ENCODE results near the gene GHITM.
A peak's percentile ranks its signal among the peaks of the same experiment; 100 is the strongest.
"Not testable (repeated sequence)": the region's sequence is repeated elsewhere in the genome, so short reads cannot be mapped to it uniquely, and the experiment has no call there.

Gene GHITM

DNA sequence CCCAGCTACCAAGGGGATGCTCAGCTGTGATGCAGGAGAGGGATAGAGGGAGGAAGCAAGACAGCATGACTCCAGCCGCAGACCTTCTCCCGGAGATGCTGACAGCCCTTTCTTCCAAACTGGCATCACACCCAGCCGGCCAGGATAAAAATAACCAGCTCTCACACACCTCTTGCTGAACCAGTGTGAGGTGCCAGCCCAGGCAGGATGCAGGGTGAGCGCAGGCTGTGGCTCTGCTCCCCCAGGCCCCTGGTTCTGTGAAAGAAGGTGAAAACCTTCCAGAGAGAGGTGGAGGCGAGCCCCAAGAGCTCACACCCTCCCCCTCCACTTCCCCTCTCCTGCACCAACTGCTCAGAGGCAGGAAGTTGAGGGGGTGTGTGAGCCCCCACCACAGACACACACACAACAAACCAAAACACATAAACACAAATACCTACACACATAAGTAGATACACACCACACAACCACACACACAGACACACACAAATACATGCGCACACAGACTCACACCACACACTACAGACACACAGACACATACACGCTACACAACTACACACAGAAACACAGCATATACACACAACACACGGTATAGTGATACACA lies 38.3 kb downstream of the GHITM start:
- DNase-seq = no peak

DNA sequence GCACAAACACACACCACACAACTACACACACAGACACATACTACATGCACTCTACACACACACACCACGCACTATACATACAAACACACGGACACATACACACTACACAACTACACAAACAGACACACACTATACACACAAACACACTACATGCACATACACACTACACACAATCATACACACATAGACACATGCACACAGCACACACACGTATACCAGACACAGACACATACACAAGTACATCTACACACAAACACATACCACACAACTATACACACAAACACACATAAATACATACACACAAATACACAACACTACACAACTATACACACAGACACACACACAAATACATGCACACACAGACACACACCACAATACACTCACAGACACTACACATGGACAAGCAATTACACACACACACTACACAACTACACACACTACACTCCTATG lies 38.9 kb downstream of the GHITM start:
- no peak for DNase-seq

DNA sequence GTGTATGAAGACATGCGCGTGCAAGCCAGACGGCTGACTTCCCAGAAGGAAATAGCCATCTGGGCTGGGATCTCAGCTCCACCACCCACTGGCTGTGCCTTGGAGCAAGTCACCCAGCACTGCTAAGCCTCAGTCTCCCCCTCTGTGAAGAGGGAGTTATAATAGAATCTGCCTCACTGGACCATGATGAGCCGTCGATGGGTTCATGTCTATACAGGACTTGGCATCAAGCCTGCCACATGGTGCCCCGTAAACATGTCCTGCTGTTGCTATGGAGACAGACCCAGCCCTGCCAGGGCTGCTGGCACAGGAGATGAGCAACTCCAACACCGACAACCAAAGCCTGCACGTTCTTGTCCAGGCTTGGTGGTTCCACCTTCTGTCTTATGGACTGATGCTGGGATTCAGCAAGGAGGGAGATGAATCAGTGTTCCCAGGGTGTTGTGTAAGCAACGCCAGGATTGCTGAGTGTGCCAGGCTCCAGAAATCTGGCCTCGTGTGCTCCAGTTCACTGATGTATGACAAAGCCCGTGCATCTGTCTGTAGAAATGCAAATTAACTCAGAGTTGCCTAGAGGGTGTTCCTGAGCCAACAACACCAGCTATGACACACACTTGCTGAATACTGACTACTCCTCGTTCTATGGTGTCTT lies 39.9 kb downstream of the GHITM start:
- DNase-seq = no peak

DNA sequence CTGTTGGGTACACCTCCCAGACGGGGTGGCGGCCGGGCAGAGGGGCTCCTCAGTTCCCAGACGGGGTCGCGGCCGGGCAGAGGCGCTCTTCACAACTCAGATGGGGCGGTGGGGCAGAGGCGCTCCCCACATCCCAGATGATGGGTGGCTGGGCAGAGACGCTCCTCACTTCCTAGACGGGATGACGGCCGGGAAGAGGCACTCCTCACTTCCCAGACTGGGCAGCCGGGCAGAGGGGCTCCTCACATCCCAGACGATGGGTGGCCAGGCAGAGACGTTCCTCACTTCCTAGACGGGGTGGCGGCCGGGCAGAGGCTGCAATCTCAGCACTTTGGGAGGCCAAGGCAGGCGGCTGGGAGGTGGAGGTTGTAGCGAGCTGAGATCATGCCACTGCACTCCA lies 41.1 kb downstream of the GHITM start:
- DNase-seq = not testable (repeated sequence)

DNA sequence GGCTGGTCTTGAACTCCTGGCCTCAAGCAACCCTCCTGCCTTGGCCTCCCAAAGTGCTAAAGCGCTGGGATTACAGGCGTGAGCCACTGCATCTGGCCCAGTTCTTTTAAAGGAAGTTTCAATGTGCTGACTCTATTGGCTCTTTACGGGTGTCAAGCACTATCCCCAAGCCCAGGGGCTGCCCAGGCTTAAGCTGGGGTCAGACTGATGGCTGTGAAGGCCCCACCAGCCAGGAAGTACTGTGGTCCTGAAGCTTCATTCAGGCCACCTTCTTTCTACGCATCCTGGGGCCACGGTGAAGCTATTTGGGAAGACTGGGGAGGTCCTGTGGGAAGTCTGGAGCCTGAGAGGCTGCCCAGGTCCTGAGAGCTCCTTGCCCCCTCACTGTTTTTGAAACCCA lies 42.3 kb downstream of the GHITM start:
- no peak for DNase-seq

DNA sequence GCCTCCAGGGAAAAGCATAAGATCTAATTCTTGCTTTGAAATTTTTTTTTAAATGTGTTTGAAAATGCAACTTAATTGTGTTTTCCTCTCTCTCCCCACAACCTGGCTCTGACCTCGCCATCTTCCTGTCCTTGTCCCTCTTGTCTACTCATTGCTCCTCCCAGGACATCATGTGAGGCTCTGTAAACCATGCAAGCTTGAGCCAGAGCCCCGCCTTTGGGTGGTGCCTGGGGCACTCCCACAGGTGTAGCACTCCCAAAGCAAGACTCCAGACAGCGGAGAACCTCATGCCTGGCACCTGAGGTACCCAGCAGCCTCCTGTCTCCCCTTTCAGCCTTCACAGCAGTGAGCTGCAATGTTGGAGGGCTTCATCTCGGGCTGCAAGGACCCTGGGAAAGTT lies 45.2 kb downstream of the GHITM start:
- no peak for DNase-seq

DNA sequence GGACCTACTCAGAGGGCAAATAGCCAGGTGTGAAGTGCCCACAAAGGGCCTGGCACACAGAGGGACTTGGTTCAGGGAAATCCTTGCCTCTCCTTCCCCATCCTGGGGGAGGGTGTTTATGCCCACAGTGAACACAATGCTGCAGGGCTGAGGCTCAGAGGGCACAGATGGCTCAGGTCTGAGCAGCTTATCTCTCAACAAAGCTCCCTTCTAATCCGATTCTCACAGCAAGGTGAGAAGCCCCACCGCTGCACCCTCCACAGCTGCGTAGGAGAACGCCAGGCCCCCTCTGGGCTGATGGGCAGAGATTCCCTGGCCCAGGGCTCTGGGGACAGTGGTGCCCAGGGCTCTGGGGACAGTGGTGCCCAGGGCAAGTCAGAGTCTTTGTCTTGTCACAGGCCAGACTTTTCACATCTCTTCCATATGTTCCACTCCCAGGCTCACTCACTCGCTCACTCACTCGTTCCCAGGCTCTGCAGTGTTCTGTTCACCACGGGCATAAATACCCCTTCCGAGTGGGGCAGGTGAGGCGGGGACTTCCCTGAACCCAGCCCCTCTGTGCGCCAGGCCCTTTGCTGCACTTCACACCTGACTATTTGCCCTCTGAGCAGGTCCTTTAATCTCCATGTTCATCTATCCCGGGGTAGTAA lies 46.3 kb downstream of the GHITM start:
- no peak for DNase-seq

DNA sequence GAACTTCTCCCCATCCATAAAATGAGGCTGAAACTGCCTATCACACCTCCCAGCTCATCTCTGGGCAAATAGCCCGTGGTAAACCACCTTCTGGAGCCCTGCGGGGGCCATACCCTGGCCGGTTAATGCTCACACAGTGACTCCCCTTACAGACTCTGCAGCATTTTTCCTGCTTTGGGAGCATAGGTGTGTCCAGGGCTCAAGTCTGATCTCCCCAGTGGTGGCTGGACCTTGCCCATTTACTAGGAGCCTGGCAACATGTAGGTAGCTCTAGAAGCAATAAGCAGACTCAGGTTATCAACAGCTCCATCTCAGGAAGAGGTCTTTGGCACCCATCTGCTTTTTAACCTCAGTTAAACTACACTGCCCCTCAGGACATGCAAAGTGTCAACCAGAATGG lies 49.5 kb downstream of the GHITM start:
- no peak for DNase-seq

DNA sequence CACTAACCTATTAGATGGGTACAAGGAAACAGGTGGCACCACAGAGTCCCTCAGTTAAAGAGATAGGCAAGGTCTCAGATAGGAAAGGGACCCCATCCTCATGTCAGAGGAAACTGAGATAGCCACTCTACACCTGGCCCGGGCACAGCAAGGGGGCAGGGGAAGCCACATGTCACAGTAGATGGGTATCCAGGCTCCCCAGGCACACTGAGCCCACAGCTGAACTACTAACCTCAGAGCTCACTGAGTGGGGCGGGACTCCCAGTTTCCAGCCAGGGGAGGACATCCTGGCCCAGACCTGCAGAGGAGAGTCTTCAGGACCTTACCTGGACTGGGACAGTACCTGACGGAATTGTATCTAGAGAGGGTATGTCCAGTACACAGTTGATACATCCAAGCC lies 51.3 kb downstream of the GHITM start:
- DNase-seq = no peak

DNA sequence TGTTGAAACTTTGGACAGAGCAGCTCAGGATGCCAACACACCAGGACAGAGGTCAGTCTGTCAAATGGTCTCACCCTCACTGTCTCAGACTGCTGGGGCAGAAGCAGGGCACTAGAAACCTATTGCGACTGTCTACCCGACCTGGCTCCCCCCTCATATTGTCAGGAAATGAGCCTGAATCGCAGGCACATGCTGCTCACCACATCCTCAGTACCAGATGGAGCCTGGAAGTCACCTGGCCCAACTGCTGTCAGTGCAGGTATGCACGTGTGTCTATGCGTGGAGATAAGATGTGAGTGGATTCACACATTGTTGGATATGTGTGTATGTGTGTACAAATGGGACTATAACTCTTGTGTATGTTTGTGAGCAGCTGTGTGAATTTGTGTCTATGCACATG lies 51.8 kb downstream of the GHITM start:
- DNase-seq = no peak

DNA sequence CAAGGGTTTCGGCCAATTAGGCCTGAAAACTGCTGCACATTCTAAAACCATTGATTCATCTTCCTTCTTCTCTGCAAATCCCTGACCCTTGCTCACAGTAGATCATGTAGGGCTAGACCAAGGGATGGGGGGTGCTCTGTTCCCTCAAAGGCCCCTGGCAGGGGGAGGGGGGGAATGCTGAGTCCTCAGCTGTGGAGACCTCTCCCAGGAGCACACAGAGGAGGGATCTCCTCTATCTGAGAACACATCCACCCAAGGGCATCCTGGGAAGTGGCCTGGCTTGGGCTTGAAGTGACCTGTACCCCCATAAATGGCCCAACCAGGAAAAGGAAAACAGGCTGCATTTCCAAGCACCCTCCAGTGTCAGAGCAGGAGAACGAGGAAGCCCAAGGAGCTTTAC lies 54.0 kb downstream of the GHITM start:
- no peak for DNase-seq

DNA sequence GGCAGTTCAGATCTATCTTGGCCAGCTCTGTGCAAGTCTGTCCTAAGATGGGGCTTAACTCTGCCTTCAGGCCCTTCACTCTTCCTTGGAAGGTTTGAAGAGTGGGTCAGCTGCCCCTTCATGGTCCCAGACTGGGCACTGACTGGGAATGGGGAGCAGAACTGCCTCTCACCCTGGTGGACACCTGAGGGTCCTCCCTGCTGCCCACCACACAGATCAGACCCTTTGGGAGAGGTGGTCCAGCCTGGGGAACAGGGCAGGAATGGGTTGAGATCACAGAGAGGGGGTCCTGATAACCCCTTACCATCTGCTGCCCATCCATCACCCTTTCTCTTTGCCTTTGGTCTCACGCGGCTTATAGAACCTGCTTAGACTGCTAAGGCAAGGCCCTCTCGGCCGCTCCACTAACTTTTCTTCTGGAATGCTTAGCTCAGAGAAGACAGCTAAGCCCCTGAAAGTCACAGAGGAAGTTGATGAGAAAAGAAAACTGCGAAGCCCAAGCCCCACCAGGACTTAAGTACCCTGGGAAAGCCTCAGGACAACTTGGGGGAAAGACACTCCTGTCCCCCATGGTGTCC lies 54.6 kb downstream of the GHITM start:
- DNase-seq = no peak

DNA sequence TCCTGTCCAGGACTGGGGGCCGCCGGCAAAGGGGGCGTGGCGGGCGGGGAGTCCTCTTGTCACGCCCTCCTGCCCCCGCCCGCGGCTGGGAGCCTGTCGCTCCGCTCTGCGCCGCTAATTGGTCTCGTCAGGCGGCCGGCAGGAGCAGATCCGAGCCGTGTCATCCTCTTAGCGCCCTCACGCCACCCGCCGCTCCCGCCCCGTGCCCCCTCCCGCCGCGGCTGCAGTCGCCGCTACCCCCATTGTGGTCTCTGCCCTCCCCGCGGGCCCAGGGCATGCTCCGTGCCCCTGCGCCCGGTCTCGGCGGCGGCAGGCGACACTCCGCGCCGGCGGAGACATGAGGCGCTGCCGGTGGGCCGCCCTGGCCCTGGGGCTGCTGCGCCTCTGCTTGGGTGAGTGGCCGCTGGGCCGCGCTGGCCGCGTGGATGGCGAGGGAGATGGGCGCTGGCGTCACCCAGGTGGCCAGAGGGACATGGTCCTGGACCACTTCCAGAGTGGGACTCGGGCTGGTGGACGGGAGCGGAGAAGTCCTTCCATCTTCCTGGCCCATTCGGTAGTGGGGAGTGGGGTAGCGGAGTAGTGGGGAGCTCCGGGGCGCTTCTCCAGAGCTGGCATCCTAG lies 55.2 kb downstream of the GHITM start, which contains the start of gene CDHR1:
TSS of gene CDHR1 (plus strand) at position 114 of the 620 bp plus-strand sequence. CDS start at position 338, 224 bp downstream.
- DNase-seq = peak; percentile 59

DNA sequence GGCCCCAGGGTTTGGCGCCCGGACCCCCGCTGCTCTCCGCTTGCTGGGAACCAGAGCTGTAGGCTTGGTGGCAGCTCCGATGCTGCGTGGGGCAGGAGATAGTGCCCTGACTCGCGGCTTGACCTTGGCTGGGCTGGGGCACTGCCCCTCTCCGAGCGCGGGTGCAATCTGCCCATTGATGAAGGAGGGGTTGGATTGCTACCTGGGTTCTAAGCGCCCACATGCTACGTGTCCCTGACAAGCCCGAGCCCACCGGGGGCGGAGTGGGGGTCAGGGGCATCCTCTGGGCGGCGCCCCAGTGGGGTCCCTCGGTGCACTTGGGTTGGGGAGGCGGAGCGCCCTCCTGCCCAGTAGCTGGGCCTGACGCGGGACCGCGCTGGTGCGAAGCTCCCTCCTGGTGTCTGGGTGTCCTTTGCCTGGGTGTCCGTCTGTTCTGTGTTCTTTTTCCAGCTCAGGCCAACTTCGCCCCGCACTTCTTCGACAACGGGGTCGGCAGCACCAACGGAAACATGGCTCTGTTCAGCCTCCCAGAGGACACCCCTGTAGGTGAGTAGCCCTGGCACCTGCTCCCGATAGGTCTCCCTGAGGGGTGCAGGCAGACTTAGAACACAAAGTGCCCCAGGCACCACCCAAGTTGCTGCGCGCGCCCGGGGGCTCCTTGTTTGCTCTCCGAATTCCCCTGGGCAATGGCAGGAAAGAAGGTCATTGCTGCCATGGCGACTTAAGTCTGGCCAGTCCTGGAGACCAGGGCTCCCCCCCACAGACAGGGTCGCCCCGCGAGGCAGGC lies 55.9 kb downstream of the GHITM start:
- no peak for DNase-seq

DNA sequence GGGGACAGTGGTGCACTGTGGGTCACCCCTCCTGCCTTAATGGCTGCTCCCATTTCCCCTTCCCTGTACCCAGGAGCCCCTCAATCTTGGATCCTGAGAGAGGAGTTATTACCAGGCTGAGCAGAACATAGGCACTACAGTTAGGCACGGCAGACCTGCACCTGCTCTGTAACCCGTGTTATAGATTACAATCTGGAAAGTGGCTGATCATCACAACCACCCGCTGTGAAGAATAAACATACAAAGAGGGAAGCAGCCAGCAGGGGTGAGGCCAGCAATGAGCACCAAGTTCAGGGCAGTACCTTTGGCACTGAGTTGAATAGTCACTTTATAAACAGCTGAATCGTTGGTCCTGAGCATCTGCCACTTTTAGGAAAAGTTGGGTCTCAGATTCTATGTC lies 56.8 kb downstream of the GHITM start:
- no peak for DNase-seq

DNA sequence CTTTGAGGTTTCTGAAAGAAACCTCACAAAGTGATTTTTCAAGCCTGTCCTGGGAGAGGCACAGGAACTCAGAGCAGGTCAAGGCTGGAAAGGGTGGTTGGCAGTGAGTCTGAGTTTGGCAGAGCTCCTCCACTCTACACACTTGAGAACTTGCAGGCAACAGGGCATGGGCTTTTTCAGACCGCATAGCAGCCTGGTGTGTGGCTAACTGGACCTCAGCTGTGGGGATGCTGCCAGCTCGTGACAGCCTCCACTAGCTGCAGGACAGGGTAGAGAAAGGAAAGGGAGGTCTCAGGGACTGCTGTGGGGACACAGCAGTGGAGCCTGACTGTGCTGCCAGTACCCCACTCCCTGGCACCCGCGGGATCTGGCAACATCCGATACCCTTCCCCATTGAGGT lies 57.6 kb downstream of the GHITM start:
- no peak for DNase-seq

DNA sequence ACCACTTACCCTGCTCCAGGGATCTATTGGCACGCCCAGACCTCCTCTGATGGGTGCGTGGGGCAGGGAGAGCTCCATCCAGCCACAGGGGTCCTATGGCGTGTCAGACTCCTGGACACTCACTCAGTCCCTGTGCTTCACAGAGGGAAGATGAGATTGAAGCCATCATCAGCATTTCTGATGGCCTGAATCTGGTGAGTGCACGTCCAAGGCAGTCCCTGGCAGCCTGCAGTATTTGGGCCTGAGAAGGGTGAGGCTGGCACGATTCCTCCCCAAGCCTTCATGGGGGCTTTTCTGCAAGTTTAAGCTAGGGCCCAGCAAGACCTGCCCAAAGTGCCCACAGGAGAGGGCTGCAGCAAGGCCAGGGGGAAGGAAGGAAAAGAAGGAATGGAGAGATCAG lies 58.3 kb downstream of the GHITM start:
- DNase-seq = no peak

DNA sequence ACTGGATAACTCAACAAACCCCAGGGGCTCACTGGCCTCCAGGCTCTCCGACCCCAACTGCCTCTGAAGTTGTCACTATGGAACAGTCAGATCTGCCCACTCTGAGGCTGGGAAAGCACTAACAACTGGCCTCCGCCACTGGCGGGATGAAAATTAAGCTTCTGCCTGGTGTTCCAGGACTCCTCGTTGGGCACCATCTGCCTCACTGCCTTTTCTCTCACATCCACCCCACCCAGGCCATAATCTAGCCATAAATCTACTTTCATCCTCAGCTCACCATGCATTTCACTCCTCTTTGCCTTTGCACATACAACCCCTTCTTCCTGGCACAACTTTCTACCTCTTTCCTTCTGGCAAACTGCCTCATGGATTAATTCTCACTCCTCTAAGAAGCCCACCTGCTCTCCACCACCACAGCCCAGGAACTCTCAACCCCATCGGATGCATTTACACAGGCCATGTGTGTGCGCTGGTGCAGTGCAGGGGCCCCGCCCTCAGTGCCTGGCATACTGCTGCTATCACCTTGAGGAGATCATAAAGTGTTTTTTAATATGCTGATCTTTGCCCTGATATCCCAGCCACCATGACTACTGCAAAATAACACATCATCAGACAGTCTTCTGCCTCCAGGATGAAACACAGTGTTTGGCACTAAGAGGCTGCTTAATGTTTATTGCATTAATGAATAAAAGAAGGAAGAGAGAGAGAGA lies 59.1 kb downstream of the GHITM start:
- DNase-seq = no peak

DNA sequence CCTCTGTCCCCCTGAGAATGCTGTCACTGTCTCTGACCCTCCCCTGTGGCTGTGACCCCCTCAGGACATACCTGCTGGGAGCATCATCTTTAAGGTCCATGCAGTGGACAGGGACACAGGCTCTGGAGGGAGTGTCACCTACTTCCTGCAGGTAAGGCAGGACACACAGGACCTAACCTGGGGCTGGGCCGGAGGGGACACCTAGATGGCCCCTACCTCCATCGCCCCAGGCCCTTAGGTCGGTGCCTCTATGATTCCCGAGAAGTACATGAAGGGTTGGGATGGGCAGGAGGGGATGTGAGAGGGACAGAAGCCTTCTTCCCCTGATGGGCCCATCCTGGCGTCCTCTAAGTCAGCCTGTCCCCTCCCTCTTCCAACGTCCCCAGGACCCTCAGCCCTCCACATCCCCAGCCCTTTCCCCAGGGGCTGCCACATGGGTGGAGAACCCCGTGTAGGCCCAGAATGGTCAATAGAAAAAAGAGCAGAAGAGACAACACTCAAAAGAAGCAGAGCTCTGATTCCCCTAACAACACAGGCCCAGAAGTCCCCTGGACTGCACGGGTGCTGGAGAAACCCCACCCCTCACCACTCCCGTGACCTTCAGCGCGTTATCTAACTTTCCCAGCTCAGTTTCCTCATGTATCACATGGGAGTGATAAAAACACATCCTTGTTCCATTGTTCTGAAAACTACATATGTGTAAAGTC lies 61.4 kb downstream of the GHITM start:
- DNase-seq = peak; percentile 74

DNA sequence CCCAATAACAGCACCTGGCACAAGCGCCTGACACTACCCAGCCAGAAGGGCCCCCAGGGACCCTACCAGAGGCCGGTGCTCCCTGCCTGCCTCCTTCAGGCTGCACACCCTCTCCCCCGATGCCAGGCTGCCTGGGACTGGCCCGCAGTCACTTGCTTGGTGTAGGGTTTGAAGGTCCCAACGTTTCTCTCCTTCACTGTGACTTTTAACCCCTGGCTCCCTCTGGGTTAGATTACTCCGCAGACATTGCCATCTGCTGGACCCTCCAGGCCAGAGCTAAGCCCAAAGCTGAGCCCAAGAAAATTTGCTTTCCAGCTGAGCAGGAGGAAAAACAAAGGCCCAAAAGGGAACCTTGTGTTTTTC lies 61.9 kb downstream of the GHITM start:
- DNase-seq = no peak

DNA sequence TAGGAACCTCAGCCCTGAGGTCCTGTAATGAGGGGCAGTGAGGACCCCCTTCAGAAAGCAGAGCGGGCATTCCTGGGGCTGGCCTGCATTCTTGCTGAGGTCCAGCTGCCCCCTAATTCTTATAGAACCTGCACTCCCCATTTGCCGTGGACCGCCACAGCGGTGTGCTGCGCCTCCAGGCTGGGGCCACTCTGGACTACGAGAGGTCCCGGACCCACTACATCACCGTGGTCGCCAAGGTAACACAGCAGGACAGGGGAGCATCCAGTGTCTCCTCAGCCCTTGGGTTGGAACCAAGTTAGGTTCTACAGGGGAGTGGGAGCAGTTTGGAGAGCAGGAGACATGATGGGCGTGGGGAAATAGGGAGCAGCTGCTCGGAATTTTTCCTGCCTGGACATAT lies 62.4 kb downstream of the GHITM start:
- no peak for DNase-seq

DNA sequence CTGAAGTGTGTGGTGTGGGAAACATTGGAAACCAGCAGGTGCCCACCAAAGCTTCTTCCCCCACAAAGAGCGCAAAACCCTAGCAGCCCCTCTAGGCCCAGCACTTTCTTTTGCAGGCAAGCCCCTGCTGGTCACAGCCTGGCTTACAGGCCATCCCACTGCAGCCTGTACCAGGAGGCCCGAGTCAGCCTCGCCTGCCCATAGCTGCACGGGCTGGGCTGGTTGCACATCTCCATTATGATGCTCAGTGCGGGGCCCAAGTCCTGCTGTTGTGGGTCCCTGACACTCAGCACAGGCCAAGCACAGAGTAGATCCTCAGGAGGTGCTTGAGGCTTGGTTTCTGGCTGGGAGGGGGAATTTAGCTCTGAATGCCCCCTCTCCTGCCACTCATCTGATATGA lies 63.0 kb downstream of the GHITM start:
- DNase-seq = no peak
